GM12878 (cell line): Measurements from ENCODE around the gene NCF4. TPM values are rescaled to one million over a fixed set of nuclear protein-coding genes. Genes with fewer than 3 reads are reported as not detected.

Source experiments
- ATAC-seq: fragments of 200-7000 bp; cut with Tn5 transposase; 3 replicates; pipeline ENCODE4 v1.9.1; 2020; ENCODE audit warnings: mild to moderate bottlenecking, moderate library complexity
- BruUV-seq: library from RNA; stranded (reverse); fragments of 400-500 nt; replicated peaks from 2 replicates; lab custom pipeline; 2021; lab: Mats Ljungman, UMichigan
- CTCF ChIA-PET: fragments of 300-600 bp; sonication (Branson Sonifier 250); formaldehyde crosslinking; extraction: SDS; loops from one replicate; lab custom pipeline; 2021; ENCODE audit warnings: inconsistent platforms; lab: Yijun Ruan, JAX
- POLR2A ChIA-PET: fragments of 350-600 bp; formaldehyde crosslinking; extraction: SDS; loops from one replicate; lab custom pipeline; 2021; ENCODE audit warnings: inconsistent platforms; lab: Charles Lee
- RAD21 ChIA-PET: fragments of 300-600 bp; sonication (Branson Sonifier 250); formaldehyde crosslinking; loops from one replicate; lab custom pipeline; 2023; ENCODE audit warnings: antibody characterized with exemption; ENCODE audit not compliant: unreplicated experiment; lab: Charles Lee
- SMC1A ChIA-PET: fragments of 300-600 bp; sonication (Branson Sonifier 250); formaldehyde crosslinking; loops from one replicate; lab custom pipeline; 2023; ENCODE audit not compliant: unreplicated experiment, uncharacterized antibody; lab: Charles Lee
- DNase-seq: peaks from one replicate; pipeline ENCODE4 v3.0.0-alpha.2; 2011; ENCODE audit warnings: low read depth, low spot score
- FAIRE-seq: peaks from 3 replicates; lab custom pipeline; 2011; peaks lifted over from hg19 to GRCh38; lab: Jason Lieb, UNC
- H2AFZ ChIP-seq: 2 replicates; pipeline ENCODE4 v1.6.0; 2011; ENCODE audit warnings: low read depth, low read length, control low read depth; ENCODE audit not compliant: control insufficient read depth
- H3K27ac ChIP-seq: 2 replicates; pipeline ENCODE4 v1.5.1; 2011; ENCODE audit warnings: control low read depth; ENCODE audit not compliant: control insufficient read depth, insufficient read depth
- H3K27me3 ChIP-seq, 2 experiments: replicated peaks in 1 of 2; 2 replicates each; pipeline versions ENCODE4 v1.6.0 to v1.6.1; 2011; ENCODE audit warnings: low read length in 1 of 2; ENCODE audit not compliant: control insufficient read depth in 2 of 2, insufficient read depth in 2 of 2
- H3K36me3 ChIP-seq, 2 experiments: 2 replicates each; pipeline ENCODE4 v1.5.1; 2011; ENCODE audit warnings: low read length in 1 of 2; ENCODE audit not compliant: control insufficient read depth in 2 of 2, insufficient read depth in 2 of 2
- H3K4me1 ChIP-seq: 2 replicates; pipeline ENCODE4 v1.6.1; 2011; ENCODE audit warnings: mild to moderate bottlenecking, low read length, moderate library complexity, mixed read lengths; ENCODE audit not compliant: control insufficient read depth, insufficient read depth
- H3K4me2 ChIP-seq: 2 replicates; pipeline ENCODE4 v1.6.0; 2011; ENCODE audit warnings: control low read depth; ENCODE audit not compliant: control insufficient read depth, insufficient read depth
- H3K4me3 ChIP-seq: fragments of 200-600 bp; sonication (generic); 2 replicates; pipeline ENCODE4 v1.5.1; 2016
- H3K79me2 ChIP-seq: 2 replicates; pipeline ENCODE4 v1.6.0; 2011; ENCODE audit warnings: low read length; ENCODE audit not compliant: control insufficient read depth, insufficient read depth
- H3K9ac ChIP-seq: 2 replicates; pipeline ENCODE4 v1.8.0; 2011; ENCODE audit warnings: low read length, control low read depth, mixed read lengths; ENCODE audit not compliant: control insufficient read depth, insufficient read depth
- H3K9me3 ChIP-seq: replicated peaks from 3 replicates; pipeline ENCODE4 v1.5.1; 2011; ENCODE audit warnings: mild to moderate bottlenecking, low read length; ENCODE audit not compliant: control insufficient read depth, insufficient read depth
- H4K20me1 ChIP-seq: 2 replicates; pipeline ENCODE4 v1.6.0; 2011; ENCODE audit not compliant: control insufficient read depth, insufficient read depth
- CBFB ChIP-seq: IDR thresholded peaks from 2 replicates; pipeline ENCODE4 v1.6.1; 2016; ENCODE audit warnings: antibody characterized with exemption, low read depth
- CHD4 ChIP-seq: fragments of 200-600 bp; sonication (generic); IDR thresholded peaks from 2 replicates; pipeline ENCODE4 v1.6.1; 2016; ENCODE audit warnings: mild to moderate bottlenecking
- GABPA ChIP-seq: IDR thresholded peaks from 2 replicates; pipeline ENCODE4 v1.6.1; 2014; ENCODE audit warnings: antibody characterized with exemption, low read depth, mild to moderate bottlenecking, inconsistent platforms
- JUNB ChIP-seq: IDR thresholded peaks from 2 replicates; pipeline ENCODE4 v1.6.1; 2016; ENCODE audit warnings: antibody characterized with exemption, mild to moderate bottlenecking
- MTA3 ChIP-seq: IDR thresholded peaks from 2 replicates; pipeline ENCODE4 v1.6.1; 2012; ENCODE audit warnings: low read length, inconsistent platforms, borderline replicate concordance
- NBN ChIP-seq: fragments of 450-650 bp; IDR thresholded peaks from 2 replicates; pipeline ENCODE4 v1.6.1; 2016
- NR2C2 ChIP-seq: IDR thresholded peaks from 2 replicates; pipeline ENCODE4 v1.6.1; 2011; ENCODE audit warnings: borderline replicate concordance, low read depth; ENCODE audit not compliant: control insufficient read depth, insufficient read length
- NR2F1 ChIP-seq: fragments of 450-650 bp; conservative IDR thresholded peaks from 2 replicates; pipeline ENCODE4 v1.6.1; 2017; ENCODE audit warnings: mild to moderate bottlenecking
- POLR2AphosphoS2 ChIP-seq: IDR thresholded peaks from 2 replicates; pipeline ENCODE4 v1.6.1; 2011; ENCODE audit warnings: low read depth, mild to moderate bottlenecking, low read length, improper control_type of control experiment, moderate library complexity
- RUNX3 ChIP-seq: IDR thresholded peaks from 2 replicates; pipeline ENCODE4 v1.6.1; 2012; ENCODE audit warnings: low read length, inconsistent platforms
- SIX5 ChIP-seq: IDR thresholded peaks from 2 replicates; pipeline ENCODE4 v1.6.1; 2011; ENCODE audit warnings: mild to moderate bottlenecking, low read depth, low read length, moderate library complexity; ENCODE audit not compliant: severe bottlenecking
- SMAD1 ChIP-seq: fragments of 450-650 bp; IDR thresholded peaks from 2 replicates; pipeline ENCODE4 v1.6.1; 2018; ENCODE audit warnings: mild to moderate bottlenecking, low read depth; ENCODE audit not compliant: partially characterized antibody
- SMARCA5 ChIP-seq: fragments of 450-650 bp; IDR thresholded peaks from 2 replicates; pipeline ENCODE4 v1.6.1; 2017; ENCODE audit warnings: mild to moderate bottlenecking
- TCF3 ChIP-seq: IDR thresholded peaks from 2 replicates; pipeline ENCODE4 v1.6.1; 2012; ENCODE audit warnings: low read depth, mild to moderate bottlenecking, low read length, borderline replicate concordance; ENCODE audit not compliant: insufficient read depth
- WGBS: methylation state at CpG from one replicate; pipeline ENCODE4 v1.1.6; 2016; ENCODE audit warnings: low lambda C conversion rate; ENCODE audit not compliant: insufficient replicate concordance, insufficient coverage; ENCODE audit errors: missing lambda C conversion rate; 5-methylcytosine and 5-hydroxymethylcytosine counted together
- in situ Hi-C: fragments of 300-500 bp; cut with MboI; formaldehyde crosslinking; loops from 9 replicates; pipeline ENCODE4 v1.14.3; 2018; ENCODE audit warnings: mixed read lengths
- intact Hi-C: fragments of 100-400 bp; cut with micrococcal nuclease; formaldehyde crosslinking; loops from one replicate; pipeline ENCODE4 v1.14.2; 2022; ENCODE audit not compliant: unreplicated experiment
- polyA plus RNA-seq, 11 experiments: library from polyadenylated mRNA; depleted of rRNA in 4 of 11; unstranded in 6 of 11; stranded (reverse) in 5 of 11; fragments of >200 nt; fragmentation: Nextera tagmentation in 4 of 11; fragmentation: Illumina TruSeq in 1 of 11; extraction: Ambion mirVana in 4 of 11; extraction: Trizol in 1 of 11; gene quantifications; 1 replicate in 1 of 11; 2 replicates in 10 of 11; pipeline versions ENCODE4 v1.2.1 to v1.2.3, GENCODE V29; 2011 to 2016; ENCODE audit warnings: inconsistent platforms in 2 of 11, missing spikeins in 2 of 11, low read depth in 1 of 11
- total RNA-seq, 4 experiments: library from RNA; depleted of rRNA in 3 of 4; stranded (reverse); fragments of >200 nt in 3 of 4; fragmentation: Illumina TruSeq in 1 of 4; extraction: Trizol in 1 of 4; gene quantifications; 2 replicates each; pipeline versions ENCODE4 v1.2.1 to v1.2.3, GENCODE V29; 2013 to 2021
- TF ChIP-seq, protein P1 (sequence below): fragments of 450-650 bp; formaldehyde crosslinking; IDR thresholded peaks from 2 replicates; pipeline ENCODE4 v1.4.0; 2022; ENCODE audit warnings: mild to moderate bottlenecking, moderate library complexity
- TF ChIP-seq, protein P2 (sequence below): fragments of 450-650 bp; IDR thresholded peaks from 2 replicates; pipeline ENCODE4 v1.6.1; 2016; ENCODE audit warnings: mild to moderate bottlenecking, moderate library complexity, borderline replicate concordance

NCF4 gene
- total and polyA plus RNA-seq, 10 of the 15 experiments (the other 5 are each of a cell fraction or from before 2014, with no cell fraction given), result 22.9 to 136 (median 72.5) TPM

DNA sequence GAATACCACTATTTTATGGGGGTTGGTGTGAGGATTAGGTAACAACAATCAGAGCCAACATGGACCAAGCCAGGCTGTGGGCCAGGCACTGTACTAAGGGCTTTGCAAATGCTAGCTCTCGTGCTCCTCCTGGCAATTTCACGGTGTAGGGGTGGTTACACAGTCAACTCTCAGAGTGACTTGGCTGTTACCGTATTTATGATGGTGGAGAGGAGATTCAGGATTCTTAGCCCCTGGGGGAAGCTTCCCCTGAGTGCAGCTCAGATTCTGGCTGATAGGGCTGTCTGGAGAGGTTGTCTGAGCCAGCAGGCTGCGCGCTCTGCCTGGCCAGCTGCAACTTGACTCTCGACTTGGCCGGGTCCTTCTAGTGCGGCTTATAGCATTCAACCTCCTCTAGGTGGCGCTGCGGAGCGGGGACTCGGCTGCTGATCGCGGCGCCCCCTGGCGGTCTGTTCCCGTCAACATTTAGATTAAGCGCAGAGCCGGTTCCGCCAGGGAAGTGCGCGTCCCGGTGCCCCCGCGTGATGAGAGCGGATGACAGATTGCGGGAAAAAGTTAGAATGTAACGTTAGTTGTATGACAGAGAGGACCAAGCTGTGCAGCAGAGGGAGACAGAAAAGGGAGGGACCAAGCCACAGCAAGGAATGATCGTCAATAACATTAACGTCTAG is 4.5 kb upstream of the NCF4 start:
- Histone ChIP-seq H3K79me2 (no peaks in the 10 kb centered on the region), H4K20me1 (no peaks in the 10 kb centered on the region), H2AFZ (peak overlapping the region; percentile 80), H3K4me3 (no peak overlapping the region), H3K9me3 (no peaks in the 10 kb centered on the region; the same call in 2 of the 3 replicates), H3K9ac (no peak overlapping the region), H3K4me2 (peak overlapping the region; percentile 71), H3K27ac (no peak overlapping the region), H3K36me3 (no peaks in the 10 kb centered on the region), H3K27me3 (no peaks in the 10 kb centered on the region), H3K4me1 (peaks cover 41% of the 10 kb centered on the region)
- FAIRE-seq, result peak; percentile 89
- ATAC-seq, result peak; percentile 55
- CTCF ChIA-PET, result interaction anchor here (0.6 to 12.7 kb wide), 54 partner anchors 9 to 458 kb away, joined by 3 to 310 read pairs (median 5); partner anchors contain the start of genes CSF2RB, IFT27 and TST
- DNase-seq, result no peak
- no TSS peak for BruUV-seq
- RAD21 ChIA-PET, result interaction anchor here (0.6 to 8.5 kb wide), 14 partner anchors 18 to 383 kb away, joined by 3 to 94 read pairs (median 3); no protein-coding TSS in a partner anchor
- POLR2A ChIA-PET, result interaction anchor here (0.9 to 1.0 kb wide), 2 partner anchors 17 to 80 kb away, joined by 3 to 4 read pairs; partner anchors contain the start of gene IFT27
- SMC1A ChIA-PET, result interaction anchor here (0.6 to 8.7 kb wide), 22 partner anchors 17 to 127 kb away, joined by 3 to 72 read pairs (median 3); partner anchors contain the start of gene IFT27
- intact Hi-C loops, result loop anchor here (1.0 to 10.0 kb wide), 4 partner anchors 74 to 309 kb away; no protein-coding TSS in a partner anchor
- in situ Hi-C loops, result loop anchor here (5.0 kb wide), 1 partner anchor 309 kb away; no protein-coding TSS in a partner anchor
- under 1% methylated on average over 30 of the region's 30 CpGs for WGBS
- TF ChIP-seq GABPA (no peak), NR2F1 (0 out of 2 replicates have a peak, but pooled peaks have one; percentile 15), SMARCA5 (peak; percentile 99), CHD4 (no peak), SMAD1 (no peak), POLR2AphosphoS2 (no peak), NR2C2 (no peak), JUNB (no peak), MTA3 (no peak), SIX5 (no peak), RUNX3 (peak; percentile 64; the same call in 1 of the 2 replicates), TCF3 (no peak; the same call in 1 of the 2 replicates), NBN (peak; percentile 90), CBFB (no peak)
- TF ChIP-seq, protein P1, sequence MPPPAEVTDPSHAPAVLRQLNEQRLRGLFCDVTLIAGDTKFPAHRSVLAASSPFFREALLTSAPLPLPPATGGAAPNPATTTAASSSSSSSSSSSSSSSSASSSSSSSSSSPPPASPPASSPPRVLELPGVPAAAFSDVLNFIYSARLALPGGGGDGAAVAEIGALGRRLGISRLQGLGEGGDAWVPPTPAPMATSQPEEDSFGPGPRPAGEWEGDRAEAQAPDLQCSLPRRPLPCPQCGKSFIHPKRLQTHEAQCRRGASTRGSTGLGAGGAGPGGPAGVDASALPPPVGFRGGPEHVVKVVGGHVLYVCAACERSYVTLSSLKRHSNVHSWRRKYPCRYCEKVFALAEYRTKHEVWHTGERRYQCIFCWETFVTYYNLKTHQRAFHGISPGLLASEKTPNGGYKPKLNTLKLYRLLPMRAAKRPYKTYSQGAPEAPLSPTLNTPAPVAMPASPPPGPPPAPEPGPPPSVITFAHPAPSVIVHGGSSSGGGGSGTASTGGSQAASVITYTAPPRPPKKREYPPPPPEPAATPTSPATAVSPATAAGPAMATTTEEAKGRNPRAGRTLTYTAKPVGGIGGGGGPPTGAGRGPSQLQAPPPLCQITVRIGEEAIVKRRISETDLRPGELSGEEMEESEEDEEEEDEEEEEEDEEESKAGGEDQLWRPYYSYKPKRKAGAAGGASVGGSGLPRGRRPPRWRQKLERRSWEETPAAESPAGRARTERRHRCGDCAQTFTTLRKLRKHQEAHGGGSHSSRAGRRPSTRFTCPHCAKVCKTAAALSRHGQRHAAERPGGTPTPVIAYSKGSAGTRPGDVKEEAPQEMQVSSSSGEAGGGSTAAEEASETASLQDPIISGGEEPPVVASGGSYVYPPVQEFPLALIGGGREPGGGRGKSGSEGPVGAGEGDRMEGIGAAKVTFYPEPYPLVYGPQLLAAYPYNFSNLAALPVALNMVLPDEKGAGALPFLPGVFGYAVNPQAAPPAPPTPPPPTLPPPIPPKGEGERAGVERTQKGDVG (CRISPR knock-in tag), result no peak
- TF ChIP-seq, protein P2, sequence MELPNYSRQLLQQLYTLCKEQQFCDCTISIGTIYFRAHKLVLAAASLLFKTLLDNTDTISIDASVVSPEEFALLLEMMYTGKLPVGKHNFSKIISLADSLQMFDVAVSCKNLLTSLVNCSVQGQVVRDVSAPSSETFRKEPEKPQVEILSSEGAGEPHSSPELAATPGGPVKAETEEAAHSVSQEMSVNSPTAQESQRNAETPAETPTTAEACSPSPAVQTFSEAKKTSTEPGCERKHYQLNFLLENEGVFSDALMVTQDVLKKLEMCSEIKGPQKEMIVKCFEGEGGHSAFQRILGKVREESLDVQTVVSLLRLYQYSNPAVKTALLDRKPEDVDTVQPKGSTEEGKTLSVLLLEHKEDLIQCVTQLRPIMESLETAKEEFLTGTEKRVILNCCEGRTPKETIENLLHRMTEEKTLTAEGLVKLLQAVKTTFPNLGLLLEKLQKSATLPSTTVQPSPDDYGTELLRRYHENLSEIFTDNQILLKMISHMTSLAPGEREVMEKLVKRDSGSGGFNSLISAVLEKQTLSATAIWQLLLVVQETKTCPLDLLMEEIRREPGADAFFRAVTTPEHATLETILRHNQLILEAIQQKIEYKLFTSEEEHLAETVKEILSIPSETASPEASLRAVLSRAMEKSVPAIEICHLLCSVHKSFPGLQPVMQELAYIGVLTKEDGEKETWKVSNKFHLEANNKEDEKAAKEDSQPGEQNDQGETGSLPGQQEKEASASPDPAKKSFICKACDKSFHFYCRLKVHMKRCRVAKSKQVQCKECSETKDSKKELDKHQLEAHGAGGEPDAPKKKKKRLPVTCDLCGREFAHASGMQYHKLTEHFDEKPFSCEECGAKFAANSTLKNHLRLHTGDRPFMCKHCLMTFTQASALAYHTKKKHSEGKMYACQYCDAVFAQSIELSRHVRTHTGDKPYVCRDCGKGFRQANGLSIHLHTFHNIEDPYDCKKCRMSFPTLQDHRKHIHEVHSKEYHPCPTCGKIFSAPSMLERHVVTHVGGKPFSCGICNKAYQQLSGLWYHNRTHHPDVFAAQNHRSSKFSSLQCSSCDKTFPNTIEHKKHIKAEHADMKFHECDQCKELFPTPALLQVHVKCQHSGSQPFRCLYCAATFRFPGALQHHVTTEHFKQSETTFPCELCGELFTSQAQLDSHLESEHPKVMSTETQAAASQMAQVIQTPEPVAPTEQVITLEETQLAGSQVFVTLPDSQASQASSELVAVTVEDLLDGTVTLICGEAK, result no peak
